Right ventricle myocardium superior (tissue), 1 donor: ENCODE measurements around the gene YAF2. TPM values are rescaled to one million over a fixed set of nuclear protein-coding genes. Genes with fewer than 3 reads are reported as not detected.

Source experiments
- ATAC-seq: fragments of 200-7000 bp; cut with Tn5 transposase; one replicate; pipeline ENCODE4 v1.9.1; 2020; ENCODE audit warnings: mild to moderate bottlenecking; ENCODE audit not compliant: poor library complexity
- DNase-seq: peaks from one replicate; pipeline ENCODE4 v3.0.0-alpha.2; 2020
- intact Hi-C: fragments of 100-400 bp; cut with DNase I; formaldehyde crosslinking; loops from one replicate; pipeline ENCODE4 v1.11.2; 2022
- total RNA-seq: library from RNA; stranded (reverse); fragmentation: NEBNext Ultra II Directional; extraction: Animal tissue kit (Norgen Biotek cat#: 25700); gene quantifications from one replicate; pipeline ENCODE4 v1.2.1, GENCODE V29; 2021
- donor health status: DM: no; HTN: yes; CAD: no; lungs with severe emphysema.

Gene YAF2
- total RNA-seq, 1 donor from 2014 or later = 75.8 TPM

DNA sequence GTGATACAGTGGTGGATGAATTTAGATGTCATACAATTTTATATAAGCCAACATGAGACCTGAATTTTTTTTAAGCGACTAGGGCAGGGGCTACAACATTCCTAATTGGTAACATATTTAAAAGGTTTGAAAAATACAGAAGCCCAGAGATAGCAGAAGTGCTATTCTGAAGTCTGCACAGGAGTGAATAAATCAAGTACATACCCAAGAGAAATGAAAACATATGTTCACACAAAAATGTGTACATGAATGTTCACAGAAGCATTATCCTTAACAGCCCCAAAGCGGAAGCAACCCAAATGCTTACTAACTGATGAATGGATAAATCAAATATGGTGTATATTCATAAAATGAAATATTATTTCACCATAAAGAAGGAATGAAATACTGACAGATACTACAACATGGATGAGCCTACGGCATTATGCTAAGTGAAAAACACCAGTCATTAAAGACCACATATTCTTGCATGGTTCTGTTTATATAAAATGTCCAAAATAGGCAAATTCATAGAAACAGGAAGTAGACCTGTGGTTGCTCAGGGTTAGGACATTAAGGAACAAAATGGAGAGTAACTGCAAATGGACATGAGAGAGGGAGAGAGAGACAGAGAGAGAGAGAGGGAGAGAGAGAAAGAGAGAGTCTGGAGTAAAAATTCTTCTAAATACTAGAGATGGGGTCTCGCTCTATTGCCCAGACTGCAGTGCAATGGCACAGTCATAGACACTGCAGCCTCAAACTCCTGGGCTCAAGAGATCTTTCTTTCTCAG lies 65.4 kb downstream of the YAF2 start:
- peak; percentile 42 for ATAC-seq
- intact Hi-C loops = no loop called here
- no peak for DNase-seq

GRCh38 chr12:42167711-42168110 lies 70.3 kb downstream of the YAF2 start:
- DNase-seq (no peak), ATAC-seq (no peak)
- intact Hi-C loops = no loop called here

GRCh38 chr12:42166501-42166900 lies 71.5 kb downstream of the YAF2 start:
- intact Hi-C loops = no loop called here
- DNase-seq = no peak
- no peak for ATAC-seq

GRCh38 chr12:42163913-42164312 lies 74.1 kb downstream of the YAF2 start:
- no peak for DNase-seq
- intact Hi-C loops = no loop called here
- ATAC-seq = no peak

- peak; percentile 22 for ATAC-seq
Measured at GRCh38 chr12:42162965-42163364, 75.1 kb downstream of the YAF2 start.

DNA sequence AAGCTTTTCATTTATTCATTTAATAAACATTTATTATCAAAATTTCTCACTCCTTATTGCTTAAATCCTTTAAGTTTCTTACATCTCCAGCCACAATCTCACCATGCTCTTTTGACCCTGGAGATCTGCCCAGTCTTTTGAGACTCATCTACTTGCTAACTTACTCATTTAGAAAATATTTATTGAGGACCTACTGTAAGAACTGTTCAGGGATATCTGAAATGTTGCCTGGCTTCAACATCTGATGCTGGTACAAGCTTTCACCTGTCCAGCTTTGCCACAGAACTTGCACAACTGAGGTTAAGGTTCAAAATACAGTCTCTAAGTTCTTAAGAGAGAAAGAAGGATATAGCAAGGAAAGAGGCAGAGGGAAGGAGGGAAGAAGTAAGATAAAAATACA lies 75.9 kb downstream of the YAF2 start:
- DNase-seq = no peak
- intact Hi-C loops = no loop called here
- no peak for ATAC-seq

More at GRCh38 chr12:42162965-42163364, 75.1 kb downstream of the YAF2 start:
- DNase-seq = no peak
- intact Hi-C loops = no loop called here

DNA sequence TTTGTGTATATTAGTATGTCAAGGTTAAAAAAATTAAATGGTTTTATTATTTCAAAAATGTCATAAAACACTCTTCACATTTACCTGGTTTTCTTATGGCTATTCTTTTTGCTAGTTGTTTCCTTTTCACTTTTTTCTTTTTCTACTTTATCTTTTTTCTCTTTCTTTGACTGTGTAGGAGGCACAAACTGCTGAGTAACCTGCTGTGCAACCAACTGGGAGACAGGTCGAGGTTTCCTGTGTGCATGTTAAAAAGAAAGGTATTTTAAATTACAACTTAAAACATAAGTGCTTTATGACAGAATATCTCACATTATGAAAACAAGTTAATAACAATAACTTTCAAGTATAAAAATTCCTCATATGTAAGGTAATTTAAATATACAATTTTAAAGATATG lies 76.5 kb downstream of the YAF2 start:
- no peak for ATAC-seq

GRCh38 chr12:42156232-42156631 lies 81.8 kb downstream of the YAF2 start:
- intact Hi-C loops = no loop called here
- ATAC-seq (no peak), DNase-seq (no peak)

More for the DNA sequence above, 76.5 kb downstream of the YAF2 start:
- DNase-seq = no peak
- intact Hi-C loops = no loop called here

- ATAC-seq = no peak
- intact Hi-C loops = loop anchor here (5.0 kb wide), 1 partner anchor 92 kb away; the partner anchor contains the start of gene YAF2
Measured at GRCh38 chr12:42145552-42146215, 92.4 kb downstream of the YAF2 start.

DNA sequence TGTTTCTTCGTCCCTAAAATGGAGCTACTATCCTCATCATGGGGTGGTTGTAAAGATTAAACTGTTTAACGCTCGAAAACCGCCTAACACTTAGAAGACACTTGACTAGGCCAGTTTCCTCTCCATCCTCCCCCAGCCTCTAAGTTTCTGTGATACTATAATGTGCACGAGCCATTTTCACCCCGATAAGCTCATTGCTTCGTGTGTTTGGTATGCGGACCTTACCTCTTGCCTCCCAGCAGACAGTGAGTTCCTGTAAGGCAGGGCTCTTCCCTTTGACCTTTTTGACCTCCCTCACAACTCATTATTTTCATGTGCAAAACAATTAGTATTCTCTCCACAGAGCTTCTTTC lies 92.9 kb downstream of the YAF2 start:
- intact Hi-C loops = loop anchor here (5.0 kb wide), 1 partner anchor 92 kb away; the partner anchor contains the start of gene YAF2
- no peak for DNase-seq
- no peak for ATAC-seq

More at GRCh38 chr12:42145552-42146215, 92.4 kb downstream of the YAF2 start:
- no peak for DNase-seq

- peak; percentile 99 for ATAC-seq
Measured at GRCh38 chr12:42144408-42145196, 93.4 kb downstream of the YAF2 start, which contains the start of gene GXYLT1. GXYLT1 (minus strand) TSS chr12:42144874; CDS start chr12:42144646, 228 bp downstream.

GRCh38 chr12:42144158-42144407 lies 94.0 kb downstream of the YAF2 start:
- DNase-seq (no peak), ATAC-seq (no peak)
- intact Hi-C loops = no loop called here

More at GRCh38 chr12:42144408-42145196, 93.4 kb downstream of the YAF2 start, which contains the start of gene GXYLT1:
- intact Hi-C loops = loop anchor here (5.0 kb wide), 1 partner anchor 93 kb away; the partner anchor contains the start of gene YAF2
- peak; percentile 96 for DNase-seq

- DNase-seq (no peak), ATAC-seq (no peak)
- intact Hi-C loops = no loop called here
Measured at GRCh38 chr12:42143452-42144157, 94.4 kb downstream of the YAF2 start.

DNA sequence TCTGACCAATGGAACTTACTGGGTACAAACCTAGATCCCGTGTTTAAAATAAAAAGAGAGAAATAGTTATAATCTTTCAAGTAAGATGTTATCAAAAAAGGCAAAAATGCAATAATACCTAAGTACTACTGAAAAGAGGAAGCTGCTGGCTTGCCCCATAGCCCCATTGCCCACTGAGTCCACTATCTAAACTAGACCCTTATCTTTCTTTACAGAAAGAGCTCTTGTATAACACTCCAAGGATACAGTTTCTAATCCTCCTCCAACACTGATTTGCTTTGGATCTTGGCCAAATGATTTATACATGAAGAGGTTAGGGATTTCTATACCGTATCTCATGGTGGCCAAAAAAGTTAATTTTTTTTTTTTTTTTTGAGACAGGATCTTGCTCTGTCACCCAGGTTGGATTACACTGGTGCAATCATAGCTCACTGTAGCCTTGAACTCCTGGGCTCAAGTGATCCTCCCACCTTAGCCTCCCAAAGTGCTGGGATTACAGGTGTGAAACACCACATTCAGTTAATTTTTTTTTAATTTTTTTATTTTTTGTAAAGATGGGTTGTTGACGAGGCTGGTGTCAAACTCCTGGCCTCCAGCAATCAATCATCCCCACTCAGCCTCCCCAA lies 96.0 kb downstream of the YAF2 start:
- no peak for DNase-seq
- intact Hi-C loops = no loop called here
- no peak for ATAC-seq

DNA sequence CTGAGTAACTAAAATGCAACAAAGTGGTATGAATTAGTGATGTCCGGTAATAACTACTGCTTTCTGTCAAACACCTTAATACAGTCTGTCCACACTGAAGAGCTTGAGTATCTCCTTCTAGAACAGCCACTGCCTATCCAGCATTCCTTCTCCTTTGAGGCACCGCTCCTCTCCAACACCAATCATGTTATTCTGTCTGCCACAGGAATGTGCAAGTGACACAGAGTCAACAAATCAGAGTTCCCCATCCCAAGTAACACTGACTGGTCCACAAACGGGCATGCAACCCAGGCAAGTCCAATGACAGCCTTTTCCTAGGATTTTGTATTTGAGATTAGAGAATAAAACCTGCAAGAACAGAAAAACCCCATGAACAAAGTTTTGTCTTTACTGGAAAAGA lies 97.1 kb downstream of the YAF2 start:
- ATAC-seq (no peak), DNase-seq (no peak)

GRCh38 chr12:42135259-42135814 lies 102.7 kb downstream of the YAF2 start:
- intact Hi-C loops = no loop called here

More for the DNA sequence above, 97.1 kb downstream of the YAF2 start:
- intact Hi-C loops = no loop called here

GRCh38 chr12:42130672-42131402 lies 107.2 kb downstream of the YAF2 start:
- intact Hi-C loops = loop anchor here (5.0 kb wide), 1 partner anchor 196 kb away; the partner anchor contains the start of genes PPHLN1 and ZCRB1
- peak; percentile 79 for ATAC-seq

More at GRCh38 chr12:42135259-42135814, 102.7 kb downstream of the YAF2 start:
- DNase-seq (no peak), ATAC-seq (no peak)

More at GRCh38 chr12:42130672-42131402, 107.2 kb downstream of the YAF2 start:
- peak; percentile 46 for DNase-seq
